Activated CD4-positive, alpha-beta T cell treated with anti-CD3 and anti-CD28 coated beads, Interleukin-2, amount 50 U/mL, for 48 hours (primary cell): Measurements from ENCODE around the gene NOXA1.
"Not testable (repeated sequence)": the region's sequence is repeated elsewhere in the genome, so short reads cannot be mapped to it uniquely, and the experiment has no call there.

Experiments used
- DNase-seq, 2 experiments: peaks; one replicate each; pipeline ENCODE4 v3.0.0-alpha.2; 2020

The NOXA1 gene

GRCh38 chr9:137422604-137423513, at the start of gene NOXA1, which contains the start of gene EXD3:
Gene NOXA1 (plus strand): TSS chr9:137423393. CDS start chr9:137423530, 137 bp downstream.
Gene EXD3 (minus strand): TSS chr9:137423162. CDS start chr9:137395357, 27,805 bp downstream.
- peak; percentile 95 to 96 for DNase-seq

GRCh38 chr9:137373611-137373980, 49.6 kb upstream of the NOXA1 start:
- DNase-seq = no peak

GRCh38 chr9:137374131-137374845, 48.9 kb upstream of the NOXA1 start:
- no peak for DNase-seq

GRCh38 chr9:137375321-137376058, 47.7 kb upstream of the NOXA1 start:
- no peak for DNase-seq

GRCh38 chr9:137376386-137376785, 46.8 kb upstream of the NOXA1 start:
- DNase-seq = no peak

GRCh38 chr9:137378688-137379410, 44.3 kb upstream of the NOXA1 start:
- DNase-seq = not testable (repeated sequence)

GRCh38 chr9:137379761-137380161, 43.4 kb upstream of the NOXA1 start:
- no peak for DNase-seq

- DNase-seq = no peak
These were observed 43.0 kb upstream of the NOXA1 start for GRCh38 chr9:137380171-137380570.

- DNase-seq = no peak
These were observed 42.6 kb upstream of the NOXA1 start for GRCh38 chr9:137380606-137381005.

- DNase-seq = no peak
These were observed 41.4 kb upstream of the NOXA1 start for GRCh38 chr9:137381501-137382443.

GRCh38 chr9:137382444-137383080, 40.6 kb upstream of the NOXA1 start:
- DNase-seq = no peak

GRCh38 chr9:137383081-137383783, 40.0 kb upstream of the NOXA1 start:
- DNase-seq = no peak

- DNase-seq = no peak
These were observed 39.1 kb upstream of the NOXA1 start for GRCh38 chr9:137383784-137384756.

GRCh38 chr9:137385061-137385655, 38.0 kb upstream of the NOXA1 start:
- no peak for DNase-seq

- DNase-seq = not testable (repeated sequence)
These were observed 36.6 kb upstream of the NOXA1 start for GRCh38 chr9:137386507-137387113.

GRCh38 chr9:137387114-137387890, 35.9 kb upstream of the NOXA1 start:
- peak; percentile 31 to 38 for DNase-seq
